Loucy (cell line): ENCODE data around the gene NFATC3.

Source experiments
- CTCF ChIP-seq: fragments of 200-600 bp; sonication (generic); conservative IDR thresholded peaks from 2 replicates; pipeline ENCODE4 v1.5.1; 2014; ENCODE audit warnings: mild to moderate bottlenecking, antibody characterized with exemption, low read length
- EZH2phosphoT487 ChIP-seq: fragments of 200-600 bp; IDR thresholded peaks from 2 replicates; pipeline ENCODE4 v1.6.1; 2018; ENCODE audit warnings: antibody characterized with exemption, mild to moderate bottlenecking, moderate library complexity, borderline replicate concordance

- no peak for TF ChIP-seq CTCF
- no peak for TF ChIP-seq EZH2phosphoT487
These were observed 41.2 kb downstream of the NFATC3 start for GRCh38 chr16:68126395-68126794.
